ENCODE results near the gene NHEJ1. TPM values are rescaled to one million over a fixed set of nuclear protein-coding genes. Genes with fewer than 3 reads are reported as not detected.

The NHEJ1 gene
- total and polyA plus RNA-seq, 2 donors (not counting 1 experiment from before 2014, with no cell fraction given), result 22.1 to 24.8 TPM

GRCh38 chr2:219111375-219112061, 49.1 kb downstream of the NHEJ1 start:
- Histone ChIP-seq H3K36me3 (ENCODE audit: control insufficient read depth, insufficient read depth, low read length) (no peaks in the 10 kb centered on the region), H3K9me3 (ENCODE audit: control insufficient read depth, insufficient read depth, low read depth, low read length) (no peaks in the 10 kb centered on the region), H3K4me1 (ENCODE audit: control insufficient read depth, extremely low read depth, insufficient read depth, low read length) (no peaks in the 10 kb centered on the region), H3K4me2 (ENCODE audit: extremely low read depth, insufficient read depth, low read length) (no peak overlapping the region), H3K4me3 (replicated peaks in 1 of 4; ENCODE audit: control extremely low read depth in 1 of 4, insufficient read depth in 1 of 4, low read depth in 3 of 4, low read length in 4 of 4) (no peak overlapping the region), H3K79me2 (ENCODE audit: control insufficient read depth, insufficient read depth, low read length) (no peaks in the 10 kb centered on the region), H4K20me1 (ENCODE audit: control insufficient read depth, extremely low read depth, insufficient read depth, low read length) (no peaks in the 10 kb centered on the region), H3K27ac (ENCODE audit: insufficient read depth, low read length) (no peak overlapping the region), H2AFZ (ENCODE audit: low read length) (no peak overlapping the region), H3K27me3 (ENCODE audit: control insufficient read depth, insufficient read depth, low read length) (no peaks in the 10 kb centered on the region), H3K9ac (ENCODE audit: insufficient read depth, low read length) (no peak overlapping the region)
- DNase-seq (ENCODE audit: low read depth in 2 of 2), result no peak
- TF ChIP-seq CTCF (conservative IDR thresholded peaks at IDR 0.05 in 1 of 2, IDR thresholded peaks at IDR 0.05 in 1 of 2; ENCODE audit: low read depth in 1 of 2, low read length in 2 of 2) (no peak), EZH2 (IDR thresholded peaks at IDR 0.05; ENCODE audit: low read length, missing control alignments) (no peak)

- Histone ChIP-seq H3K36me3 (ENCODE audit: control insufficient read depth, insufficient read depth, low read length) (no peaks in the 10 kb centered on the region), H2AFZ (ENCODE audit: low read length) (no peak overlapping the region), H3K9me3 (ENCODE audit: control insufficient read depth, insufficient read depth, low read depth, low read length) (no peaks in the 10 kb centered on the region), H3K9ac (ENCODE audit: insufficient read depth, low read length) (no peak overlapping the region), H3K4me1 (ENCODE audit: control insufficient read depth, extremely low read depth, insufficient read depth, low read length) (no peaks in the 10 kb centered on the region), H4K20me1 (ENCODE audit: control insufficient read depth, extremely low read depth, insufficient read depth, low read length) (no peaks in the 10 kb centered on the region), H3K27ac (ENCODE audit: insufficient read depth, low read length) (no peak overlapping the region), H3K79me2 (ENCODE audit: control insufficient read depth, insufficient read depth, low read length) (no peaks in the 10 kb centered on the region), H3K4me3 (replicated peaks in 1 of 4; ENCODE audit: control extremely low read depth in 1 of 4, insufficient read depth in 1 of 4, low read depth in 3 of 4, low read length in 4 of 4) (no peak overlapping the region), H3K27me3 (ENCODE audit: control insufficient read depth, insufficient read depth, low read length) (no peaks in the 10 kb centered on the region), H3K4me2 (ENCODE audit: extremely low read depth, insufficient read depth, low read length) (no peak overlapping the region)
- TF ChIP-seq CTCF (conservative IDR thresholded peaks at IDR 0.05 in 1 of 2, IDR thresholded peaks at IDR 0.05 in 1 of 2; ENCODE audit: low read depth in 1 of 2, low read length in 2 of 2) (no peak), EZH2 (IDR thresholded peaks at IDR 0.05; ENCODE audit: low read length, missing control alignments) (no peak)
- DNase-seq (ENCODE audit: low read depth in 2 of 2), result no peak
These were observed 51.1 kb downstream of the NHEJ1 start for GRCh38 chr2:219109471-219109870.

- Histone ChIP-seq H3K27me3 (ENCODE audit: control insufficient read depth, insufficient read depth, low read length) (no peaks in the 10 kb centered on the region), H3K4me1 (ENCODE audit: control insufficient read depth, extremely low read depth, insufficient read depth, low read length) (no peaks in the 10 kb centered on the region), H4K20me1 (ENCODE audit: control insufficient read depth, extremely low read depth, insufficient read depth, low read length) (no peaks in the 10 kb centered on the region), H3K79me2 (ENCODE audit: control insufficient read depth, insufficient read depth, low read length) (no peaks in the 10 kb centered on the region), H3K9ac (ENCODE audit: insufficient read depth, low read length) (no peak overlapping the region), H3K4me2 (ENCODE audit: extremely low read depth, insufficient read depth, low read length) (no peak overlapping the region), H3K9me3 (ENCODE audit: control insufficient read depth, insufficient read depth, low read depth, low read length) (no peaks in the 10 kb centered on the region), H3K27ac (ENCODE audit: insufficient read depth, low read length) (no peak overlapping the region), H3K36me3 (ENCODE audit: control insufficient read depth, insufficient read depth, low read length) (no peaks in the 10 kb centered on the region), H2AFZ (ENCODE audit: low read length) (no peak overlapping the region), H3K4me3 (replicated peaks in 1 of 4; ENCODE audit: control extremely low read depth in 1 of 4, insufficient read depth in 1 of 4, low read depth in 3 of 4, low read length in 4 of 4) (no peak overlapping the region)
- no peak for TF ChIP-seq EZH2 (IDR thresholded peaks at IDR 0.05; ENCODE audit: low read length, missing control alignments)
- no peak for TF ChIP-seq CTCF (conservative IDR thresholded peaks at IDR 0.05 in 1 of 2, IDR thresholded peaks at IDR 0.05 in 1 of 2; ENCODE audit: low read depth in 1 of 2, low read length in 2 of 2)
- DNase-seq (ENCODE audit: low read depth in 2 of 2), result no peak
These were observed 52.9 kb downstream of the NHEJ1 start for GRCh38 chr2:219107758-219108157.

All from fibroblast of lung (primary cell).